GM06990 (cell line): Measurements from ENCODE around the gene EXOC2.

Source experiments
- DNase-seq: peaks from one replicate; pipeline ENCODE4 v3.0.0-alpha.2; 2011; ENCODE audit not compliant: insufficient read length; ENCODE audit errors: extremely low read depth
- H3K27me3 ChIP-seq: replicated peaks from 2 replicates; pipeline ENCODE4 v1.6.0; 2011; ENCODE audit warnings: low read length; ENCODE audit not compliant: control insufficient read depth, insufficient read depth
- H3K36me3 ChIP-seq: 2 replicates; pipeline ENCODE4 v1.5.1; 2011; ENCODE audit warnings: low read length; ENCODE audit not compliant: control insufficient read depth, insufficient read depth
- H3K4me3 ChIP-seq: replicated peaks from 2 replicates; pipeline ENCODE4 v1.5.1; 2011; ENCODE audit warnings: low read depth, mild to moderate bottlenecking, control low read depth, low read length
- CTCF ChIP-seq: IDR thresholded peaks from 2 replicates; pipeline ENCODE4 v1.5.1; 2011; ENCODE audit warnings: low read length, control low read depth, mild to moderate bottlenecking, inconsistent platforms; ENCODE audit not compliant: insufficient read depth, poor library complexity, severe bottlenecking

EXOC2 gene

DNA sequence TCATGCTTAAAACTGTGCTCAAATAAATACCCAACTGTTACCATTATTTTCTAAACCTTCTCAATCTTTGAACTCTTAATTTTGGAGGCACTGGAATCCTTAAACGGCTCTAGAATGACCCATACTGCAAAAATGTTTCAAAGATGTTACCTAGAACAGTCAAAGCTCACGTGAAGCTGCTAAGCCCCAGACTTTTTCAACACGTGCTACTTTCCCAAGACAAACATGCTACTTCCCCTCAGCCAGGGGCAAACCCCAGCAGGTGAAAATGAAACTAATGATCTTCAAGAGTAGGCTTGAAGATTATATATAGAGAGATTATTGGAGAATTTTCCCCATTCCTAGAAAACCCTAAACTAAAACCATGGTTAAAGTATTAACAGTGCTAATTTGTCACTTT, 64.2 kb downstream of the EXOC2 start:
- DNase-seq = no peak
- peaks cover 2% of the 10 kb centered on the region for H3K36me3 ChIP-seq
- H3K4me3 ChIP-seq = no peak overlapping the region
- TF ChIP-seq CTCF = no peak
- no peaks in the 10 kb centered on the region for H3K27me3 ChIP-seq

DNA sequence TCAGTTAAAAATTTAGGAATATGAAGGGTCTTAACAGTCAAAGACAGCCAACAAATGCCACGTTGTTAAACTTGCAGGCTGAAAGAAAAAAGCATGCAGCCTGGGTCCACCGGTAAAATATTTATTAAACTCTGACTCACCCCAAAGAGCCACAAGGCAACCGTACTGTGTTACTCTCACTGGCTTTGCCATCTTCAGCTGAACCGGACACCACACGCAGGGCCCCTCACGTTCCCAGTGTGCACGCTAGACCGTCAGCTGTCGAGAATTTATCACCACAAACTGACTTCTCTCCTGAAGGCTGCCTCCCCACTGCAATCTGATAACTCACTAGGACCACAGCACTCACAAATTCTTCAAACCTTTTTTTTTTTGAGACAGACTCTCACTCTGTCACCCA, 66.7 kb downstream of the EXOC2 start:
- H3K4me3 ChIP-seq = no peak overlapping the region
- no peaks in the 10 kb centered on the region for H3K27me3 ChIP-seq
- DNase-seq = no peak
- no peak for TF ChIP-seq CTCF
- peaks cover 2% of the 10 kb centered on the region for H3K36me3 ChIP-seq

DNA sequence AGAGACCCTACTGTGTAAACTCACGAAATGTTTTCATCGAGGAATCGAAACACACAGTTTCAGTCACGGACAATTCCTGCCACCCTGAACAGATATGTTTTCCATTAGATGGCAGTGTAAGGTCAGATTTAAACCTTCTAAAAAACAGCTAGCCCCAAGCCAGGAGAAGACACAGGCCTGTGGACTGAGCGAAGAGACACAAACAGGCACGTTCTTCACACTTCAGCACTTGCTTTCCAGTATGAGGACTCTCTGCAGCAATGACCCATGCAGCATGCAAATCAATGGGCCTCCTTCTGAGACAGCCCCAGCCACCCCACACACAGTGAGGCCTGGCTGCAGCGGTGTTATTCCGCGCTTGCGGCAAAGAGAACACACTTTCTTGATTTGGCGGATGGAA, 68.0 kb downstream of the EXOC2 start:
- Histone ChIP-seq H3K36me3 (peaks cover 2% of the 10 kb centered on the region), H3K4me3 (no peak overlapping the region), H3K27me3 (no peaks in the 10 kb centered on the region)
- DNase-seq = no peak
- no peak for TF ChIP-seq CTCF

- H3K36me3 ChIP-seq = peaks cover 2% of the 10 kb centered on the region
- no peaks in the 10 kb centered on the region for H3K27me3 ChIP-seq
- no peak overlapping the region for H3K4me3 ChIP-seq
- no peak for DNase-seq
- no peak for TF ChIP-seq CTCF
Observed at GRCh38 chr6:622462-622861, 70.5 kb downstream of the EXOC2 start.

DNA sequence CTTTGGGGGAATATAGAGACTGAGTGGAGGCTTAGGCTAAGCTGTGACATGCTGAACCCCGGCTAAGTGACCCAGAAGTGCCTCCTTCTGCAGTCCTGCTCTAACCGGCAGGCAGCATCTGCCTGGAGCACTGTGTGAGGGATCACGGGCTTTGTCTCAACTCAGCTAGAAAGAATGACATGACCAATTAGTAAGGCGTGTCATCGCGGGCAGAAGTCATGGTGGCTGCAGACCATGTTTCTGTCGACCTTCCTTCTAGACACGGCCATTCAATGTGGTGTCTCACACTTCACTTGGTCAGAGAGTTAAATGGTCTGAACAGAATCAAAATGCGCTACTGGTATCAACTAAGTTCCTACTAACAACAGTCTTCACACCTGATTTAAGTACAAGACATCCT, 71.0 kb downstream of the EXOC2 start:
- Histone ChIP-seq H3K27me3 (no peaks in the 10 kb centered on the region), H3K4me3 (no peak overlapping the region), H3K36me3 (peaks cover 2% of the 10 kb centered on the region)
- TF ChIP-seq CTCF = no peak
- DNase-seq = no peak

DNA sequence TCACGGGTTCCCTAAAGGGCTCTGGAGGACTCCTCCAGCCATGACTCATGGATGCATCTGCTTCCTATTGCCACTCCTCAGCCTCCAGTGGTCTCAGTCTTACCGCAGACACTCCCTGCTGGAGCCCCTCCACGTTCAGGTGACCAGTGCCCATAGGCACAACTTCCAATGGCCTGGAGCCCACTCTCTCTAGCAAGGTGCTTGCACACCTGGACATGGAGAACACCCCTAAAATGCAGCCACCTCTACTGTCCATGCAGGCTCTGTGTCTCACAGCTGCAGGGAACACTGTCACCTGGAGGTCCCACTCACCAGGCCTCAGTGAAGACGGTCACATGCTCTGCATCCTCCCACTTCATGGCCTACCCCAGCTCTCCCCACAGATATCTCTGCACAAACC, 72.0 kb downstream of the EXOC2 start:
- no peak overlapping the region for H3K4me3 ChIP-seq
- H3K27me3 ChIP-seq = no peaks in the 10 kb centered on the region
- no peaks in the 10 kb centered on the region; the same call in none of the 2 replicates for H3K36me3 ChIP-seq
- no peak for TF ChIP-seq CTCF
- no peak for DNase-seq
